GM23338 (cell line): Measurements from ENCODE around the gene TMEM218. TPM values are rescaled to one million over a fixed set of nuclear protein-coding genes. Genes with fewer than 3 reads are reported as not detected.

Experiments
- ATAC-seq: fragments of 200-7000 bp; cut with Tn5 transposase; 3 replicates; pipeline ENCODE4 v1.9.1; 2020
- DNase-seq: peaks from one replicate; pipeline ENCODE4 v3.0.0-alpha.2; 2015; ENCODE audit warnings: low spot score
- H2AFZ ChIP-seq: fragments of 200-600 bp; sonication (generic); 2 replicates; pipeline ENCODE4 v1.8.0; 2016; ENCODE audit warnings: antibody characterized with exemption, mild to moderate bottlenecking, moderate library complexity
- H3F3A ChIP-seq: fragments of 200-600 bp; sonication (generic); replicated peaks from 2 replicates; pipeline ENCODE4 v1.8.0; 2017; ENCODE audit warnings: antibody characterized with exemption, mixed run types, low read depth
- H3K27ac ChIP-seq: fragments of 200-600 bp; sonication (generic); 2 replicates; pipeline ENCODE4 v1.6.1; 2016; ENCODE audit warnings: low read depth
- H3K27me3 ChIP-seq: fragments of 200-600 bp; sonication (generic); 2 replicates; pipeline ENCODE4 v1.8.0; 2016; ENCODE audit warnings: mild to moderate bottlenecking, mixed run types, moderate library complexity; ENCODE audit not compliant: insufficient read depth
- H3K36me3 ChIP-seq: fragments of 200-600 bp; sonication (generic); 2 replicates; pipeline ENCODE4 v1.8.0; 2016; ENCODE audit warnings: mild to moderate bottlenecking; ENCODE audit not compliant: insufficient read depth
- H3K4me1 ChIP-seq: fragments of 200-600 bp; sonication (generic); 2 replicates; pipeline ENCODE4 v1.8.0; 2016; ENCODE audit warnings: mild to moderate bottlenecking, moderate library complexity; ENCODE audit not compliant: insufficient read depth
- H3K4me2 ChIP-seq: fragments of 200-600 bp; sonication (generic); 2 replicates; pipeline ENCODE4 v1.7.1; 2017; ENCODE audit warnings: mixed run types
- H3K4me3 ChIP-seq: fragments of 200-600 bp; sonication (generic); 2 replicates; pipeline ENCODE4 v1.6.1; 2016; ENCODE audit warnings: mixed run types
- H3K79me2 ChIP-seq: fragments of 200-600 bp; sonication (generic); replicated peaks from 2 replicates; pipeline ENCODE4 v1.8.0; 2017; ENCODE audit warnings: mild to moderate bottlenecking; ENCODE audit not compliant: insufficient read depth
- H3K9me2 ChIP-seq: fragments of 200-600 bp; sonication (generic); 2 replicates; pipeline ENCODE4 v1.8.0; 2017; ENCODE audit not compliant: insufficient read depth
- H4K20me1 ChIP-seq: fragments of 200-600 bp; sonication (generic); replicated peaks from 2 replicates; pipeline ENCODE4 v1.8.0; 2017; ENCODE audit warnings: mild to moderate bottlenecking; ENCODE audit not compliant: insufficient read depth
- H3K27ac Mint-ChIP-seq: 2 replicates; pipeline ENCODE4 v1.8.0; 2020; ENCODE audit warnings: inconsistent platforms, mild to moderate bottlenecking, moderate library complexity, mixed read lengths
- H3K27me3 Mint-ChIP-seq: 3 replicates; pipeline ENCODE4 v1.8.0; 2022; ENCODE audit warnings: low read depth, mild to moderate bottlenecking, moderate library complexity, mixed read lengths, inconsistent platforms; ENCODE audit not compliant: insufficient read depth, poor library complexity
- H3K36me3 Mint-ChIP-seq: 3 replicates; pipeline ENCODE4 v1.8.0; 2021; ENCODE audit warnings: low read depth, mild to moderate bottlenecking, inconsistent platforms, moderate library complexity, mixed read lengths
- H3K4me1 Mint-ChIP-seq: 3 replicates; pipeline ENCODE4 v1.8.0; 2020; ENCODE audit warnings: mild to moderate bottlenecking, inconsistent platforms, mixed read lengths
- H3K4me3 Mint-ChIP-seq: 3 replicates; pipeline ENCODE4 v1.8.0; 2021; ENCODE audit warnings: moderate library complexity, mild to moderate bottlenecking, inconsistent platforms, mixed read lengths
- H3K9me3 Mint-ChIP-seq: 3 replicates; pipeline ENCODE4 v1.8.0; 2020; ENCODE audit warnings: moderate library complexity, mild to moderate bottlenecking, inconsistent platforms, mixed read lengths
- CREB1 ChIP-seq: fragments of 250-450 bp; sonication (Bioruptor Pico); IDR thresholded peaks from 2 replicates; pipeline ENCODE4 v1.5.0; 2020; ENCODE audit warnings: low read depth, mild to moderate bottlenecking, moderate library complexity
- EZH2 ChIP-seq: fragments of 200-600 bp; sonication (generic); IDR thresholded peaks from one replicate; pipeline ENCODE4 v1.8.0; 2017; ENCODE audit warnings: antibody characterized with exemption, mild to moderate bottlenecking, low read depth; ENCODE audit not compliant: unreplicated experiment
- EZH2phosphoT487 ChIP-seq: fragments of 200-600 bp; sonication (generic); IDR thresholded peaks from one replicate; pipeline ENCODE4 v1.8.1; 2018; ENCODE audit warnings: antibody characterized with exemption; ENCODE audit not compliant: unreplicated experiment
- JUNB ChIP-seq: IDR thresholded peaks from one replicate; pipeline ENCODE4 v1.6.1; 2016; ENCODE audit warnings: antibody characterized with exemption; ENCODE audit not compliant: unreplicated experiment
- NANOG ChIP-seq: IDR thresholded peaks from 2 replicates; pipeline ENCODE4 v1.6.1; 2016; ENCODE audit warnings: antibody characterized with exemption, borderline replicate concordance
- POLR2AphosphoS5 ChIP-seq: IDR thresholded peaks from 2 replicates; pipeline ENCODE4 v1.6.1; 2016; ENCODE audit warnings: antibody characterized with exemption, low read depth
- STAT1 ChIP-seq: IDR thresholded peaks from one replicate; pipeline ENCODE4 v1.6.1; 2016; ENCODE audit warnings: antibody characterized with exemption; ENCODE audit not compliant: unreplicated experiment
- ZNF114 ChIP-seq: fragments of 250-450 bp; sonication (Bioruptor Pico); IDR thresholded peaks from 2 replicates; pipeline ENCODE4 v1.5.0; 2020; ENCODE audit warnings: mild to moderate bottlenecking, moderate library complexity
- ZNF331 ChIP-seq: fragments of 250-450 bp; sonication (Bioruptor Pico); IDR thresholded peaks from 2 replicates; pipeline ENCODE4 v1.5.0; 2020; ENCODE audit warnings: low read depth, mild to moderate bottlenecking, moderate library complexity
- polyA plus RNA-seq: library from polyadenylated mRNA; unstranded; fragments of >200 nt; fragmentation: Nextera tagmentation; extraction: Ambion mirVana; gene quantifications from 2 replicates; pipeline ENCODE4 v1.2.1, GENCODE V29; 2016
- total RNA-seq: library from RNA; depleted of rRNA; stranded (reverse); fragments of >200 nt; shearing (Covaris generic); gene quantifications from 2 replicates; pipeline ENCODE4 v1.2.3, GENCODE V29; 2014
- TF ChIP-seq, protein P1 (sequence below): IDR thresholded peaks from 2 replicates; pipeline ENCODE4 v1.6.1; 2016; ENCODE audit warnings: antibody characterized with exemption
- TF ChIP-seq, protein P2 (sequence below): IDR thresholded peaks from one replicate; pipeline ENCODE4 v1.6.1; 2018; ENCODE audit warnings: antibody characterized with exemption; ENCODE audit not compliant: unreplicated experiment

TMEM218 gene
- total and polyA plus RNA-seq, 2 experiments from 2014 or later = 23.7 to 24.2 TPM

DNA sequence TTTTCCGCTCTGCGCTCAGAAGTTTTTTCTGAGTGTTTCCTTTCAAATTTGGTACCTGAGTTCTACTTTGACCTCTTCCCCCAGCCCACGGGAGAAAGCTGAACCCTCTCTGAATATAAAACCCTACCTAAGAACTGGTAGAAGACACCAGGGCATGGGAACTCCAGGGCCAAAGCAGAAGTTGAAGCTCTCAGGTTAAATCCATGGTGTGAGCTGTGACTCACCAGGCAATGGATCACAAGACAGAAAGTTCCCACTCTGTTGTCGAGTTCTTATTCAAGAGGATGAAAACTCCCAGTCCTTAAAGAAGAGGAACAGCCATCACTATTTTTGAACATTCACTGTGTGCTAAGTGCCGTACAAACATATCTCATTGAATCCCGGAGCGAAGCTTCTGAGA is 8.9 kb downstream of the TMEM218 start:
- Histone ChIP-seq H3K4me3 (no peak overlapping the region), H3K79me2 (peaks cover 15% of the 10 kb centered on the region; the same call in 1 of the 2 replicates), H3F3A (no peaks in the 10 kb centered on the region; the same call in 1 of the 2 replicates), H4K20me1 (no peaks in the 10 kb centered on the region), H3K9me2 (no peaks in the 10 kb centered on the region), H2AFZ (no peak overlapping the region), H3K27ac (no peak overlapping the region), H3K27me3 (no peaks in the 10 kb centered on the region), H3K4me2 (no peak overlapping the region), H3K36me3 (peaks cover 11% of the 10 kb centered on the region), H3K4me1 (peaks cover 8% of the 10 kb centered on the region; the same call in 1 of the 2 replicates)
- no peak for DNase-seq
- TF ChIP-seq EZH2phosphoT487 = no peak
- Mint-ChIP-seq H3K4me1 (peaks cover 19% of the 10 kb centered on the region), H3K36me3 (peaks cover 73% of the 10 kb centered on the region), H3K4me3 (no peak overlapping the region), H3K27me3 (no peaks in the 10 kb centered on the region), H3K27ac (no peak overlapping the region), H3K9me3 (peaks cover 39% of the 10 kb centered on the region)
- no peak for ATAC-seq

DNA sequence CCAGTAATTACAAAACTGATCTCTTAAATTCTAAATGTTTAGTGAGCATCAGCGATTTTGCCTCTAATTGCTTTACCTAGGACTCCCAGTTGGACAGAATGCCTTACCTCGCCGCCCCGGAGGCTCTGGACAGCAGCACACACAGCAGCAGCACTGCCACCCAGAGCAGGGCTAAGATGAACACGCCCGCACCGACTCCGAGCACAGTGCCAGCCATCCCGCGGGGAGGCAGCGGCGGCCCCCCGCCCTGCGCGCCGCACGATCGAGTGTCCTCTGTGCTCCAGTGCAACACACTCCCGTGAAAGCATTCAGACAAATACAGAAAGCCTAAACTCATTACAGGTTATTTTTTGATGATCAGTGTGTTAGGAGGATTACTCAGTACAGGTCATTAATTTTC is 9.4 kb downstream of the TMEM218 start:
- Histone ChIP-seq H3K27ac (no peak overlapping the region), H3K4me2 (no peak overlapping the region), H4K20me1 (no peaks in the 10 kb centered on the region), H3K4me3 (no peak overlapping the region), H2AFZ (no peak overlapping the region), H3K27me3 (no peaks in the 10 kb centered on the region), H3F3A (no peaks in the 10 kb centered on the region; the same call in 1 of the 2 replicates), H3K4me1 (peaks cover 8% of the 10 kb centered on the region; the same call in 1 of the 2 replicates), H3K36me3 (peaks cover 8% of the 10 kb centered on the region), H3K79me2 (peaks cover 15% of the 10 kb centered on the region; the same call in 1 of the 2 replicates), H3K9me2 (no peaks in the 10 kb centered on the region)
- no peaks in the 10 kb centered on the region for H3K27me3 Mint-ChIP-seq
- H3K27ac Mint-ChIP-seq = no peak overlapping the region
- H3K9me3 Mint-ChIP-seq = peaks cover 36% of the 10 kb centered on the region
- H3K4me3 Mint-ChIP-seq = no peak overlapping the region
- H3K36me3 Mint-ChIP-seq = peaks cover 70% of the 10 kb centered on the region
- ATAC-seq (no peak), DNase-seq (no peak)
- peaks cover 19% of the 10 kb centered on the region for H3K4me1 Mint-ChIP-seq
- no peak for TF ChIP-seq EZH2
- TF ChIP-seq STAT1 = no peak
- no peak for TF ChIP-seq NANOG
- TF ChIP-seq, protein P1, sequence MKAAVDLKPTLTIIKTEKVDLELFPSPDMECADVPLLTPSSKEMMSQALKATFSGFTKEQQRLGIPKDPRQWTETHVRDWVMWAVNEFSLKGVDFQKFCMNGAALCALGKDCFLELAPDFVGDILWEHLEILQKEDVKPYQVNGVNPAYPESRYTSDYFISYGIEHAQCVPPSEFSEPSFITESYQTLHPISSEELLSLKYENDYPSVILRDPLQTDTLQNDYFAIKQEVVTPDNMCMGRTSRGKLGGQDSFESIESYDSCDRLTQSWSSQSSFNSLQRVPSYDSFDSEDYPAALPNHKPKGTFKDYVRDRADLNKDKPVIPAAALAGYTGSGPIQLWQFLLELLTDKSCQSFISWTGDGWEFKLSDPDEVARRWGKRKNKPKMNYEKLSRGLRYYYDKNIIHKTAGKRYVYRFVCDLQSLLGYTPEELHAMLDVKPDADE = no peak

DNA sequence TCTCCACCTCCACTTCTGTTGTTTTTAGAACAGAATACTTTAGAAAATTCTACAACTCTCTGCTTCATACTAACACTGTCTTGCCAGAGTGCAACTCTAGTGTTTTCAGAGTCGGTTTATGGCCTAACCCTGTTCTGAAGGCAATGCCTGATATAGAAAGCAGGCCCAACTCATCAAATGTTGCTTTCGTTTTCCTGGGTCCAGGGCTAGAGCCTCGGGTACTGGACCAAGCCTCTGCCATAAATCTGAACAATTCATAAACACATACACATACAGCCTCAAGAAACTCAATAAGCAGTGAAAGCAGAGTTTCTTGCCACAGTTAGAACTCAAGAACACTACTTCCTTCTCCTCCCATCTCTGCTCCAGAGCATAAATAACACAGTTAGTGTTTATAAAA is 9.8 kb downstream of the TMEM218 start:
- peaks cover 32% of the 10 kb centered on the region for H3K9me3 Mint-ChIP-seq
- DNase-seq = no peak
- no peaks in the 10 kb centered on the region; the same call in 1 of the 2 replicates for H3F3A ChIP-seq

More for the DNA sequence above, 9.8 kb downstream of the TMEM218 start:
- Mint-ChIP-seq H3K36me3 (peaks cover 66% of the 10 kb centered on the region), H3K27ac (no peak overlapping the region), H3K4me1 (peaks cover 19% of the 10 kb centered on the region), H3K4me3 (no peak overlapping the region), H3K27me3 (no peaks in the 10 kb centered on the region)
- TF ChIP-seq STAT1 (no peak), CREB1 (CRISPR knock-in tag) (no peak), EZH2phosphoT487 (no peak), ZNF331 (no peak), ZNF114 (CRISPR knock-in tag) (no peak), POLR2AphosphoS5 (no peak), NANOG (no peak), JUNB (no peak)
- TF ChIP-seq, protein P2, sequence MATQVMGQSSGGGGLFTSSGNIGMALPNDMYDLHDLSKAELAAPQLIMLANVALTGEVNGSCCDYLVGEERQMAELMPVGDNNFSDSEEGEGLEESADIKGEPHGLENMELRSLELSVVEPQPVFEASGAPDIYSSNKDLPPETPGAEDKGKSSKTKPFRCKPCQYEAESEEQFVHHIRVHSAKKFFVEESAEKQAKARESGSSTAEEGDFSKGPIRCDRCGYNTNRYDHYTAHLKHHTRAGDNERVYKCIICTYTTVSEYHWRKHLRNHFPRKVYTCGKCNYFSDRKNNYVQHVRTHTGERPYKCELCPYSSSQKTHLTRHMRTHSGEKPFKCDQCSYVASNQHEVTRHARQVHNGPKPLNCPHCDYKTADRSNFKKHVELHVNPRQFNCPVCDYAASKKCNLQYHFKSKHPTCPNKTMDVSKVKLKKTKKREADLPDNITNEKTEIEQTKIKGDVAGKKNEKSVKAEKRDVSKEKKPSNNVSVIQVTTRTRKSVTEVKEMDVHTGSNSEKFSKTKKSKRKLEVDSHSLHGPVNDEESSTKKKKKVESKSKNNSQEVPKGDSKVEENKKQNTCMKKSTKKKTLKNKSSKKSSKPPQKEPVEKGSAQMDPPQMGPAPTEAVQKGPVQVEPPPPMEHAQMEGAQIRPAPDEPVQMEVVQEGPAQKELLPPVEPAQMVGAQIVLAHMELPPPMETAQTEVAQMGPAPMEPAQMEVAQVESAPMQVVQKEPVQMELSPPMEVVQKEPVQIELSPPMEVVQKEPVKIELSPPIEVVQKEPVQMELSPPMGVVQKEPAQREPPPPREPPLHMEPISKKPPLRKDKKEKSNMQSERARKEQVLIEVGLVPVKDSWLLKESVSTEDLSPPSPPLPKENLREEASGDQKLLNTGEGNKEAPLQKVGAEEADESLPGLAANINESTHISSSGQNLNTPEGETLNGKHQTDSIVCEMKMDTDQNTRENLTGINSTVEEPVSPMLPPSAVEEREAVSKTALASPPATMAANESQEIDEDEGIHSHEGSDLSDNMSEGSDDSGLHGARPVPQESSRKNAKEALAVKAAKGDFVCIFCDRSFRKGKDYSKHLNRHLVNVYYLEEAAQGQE = no peak
- TF ChIP-seq, protein P1 = no peak
- Histone ChIP-seq H3K4me1 (peaks cover 8% of the 10 kb centered on the region; the same call in 1 of the 2 replicates), H3K4me2 (no peak overlapping the region), H3K27ac (no peak overlapping the region), H3K79me2 (peaks cover 15% of the 10 kb centered on the region; the same call in 1 of the 2 replicates), H3K4me3 (no peak overlapping the region), H3K36me3 (peaks cover 7% of the 10 kb centered on the region; the same call in 1 of the 2 replicates), H4K20me1 (no peaks in the 10 kb centered on the region), H3K9me2 (no peaks in the 10 kb centered on the region), H3K27me3 (no peaks in the 10 kb centered on the region), H2AFZ (no peak overlapping the region)
- ATAC-seq = no peak
